OCI-LY1 (cell line): ENCODE data around the gene RHBDF2.
"Not testable (repeated sequence)": the region's sequence is repeated elsewhere in the genome, so short reads cannot be mapped to it uniquely, and the experiment has no call there.

Source experiments
- EZH2 ChIP-seq: fragments of 200-600 bp; sonication (generic), shearing (Covaris generic); IDR thresholded peaks from 2 replicates; pipeline ENCODE4 v1.8.0; 2017; ENCODE audit warnings: borderline replicate concordance, mixed run types, mild to moderate bottlenecking, antibody characterized with exemption, low read length, moderate library complexity, mixed read lengths
- TF ChIP-seq, protein P1 (sequence below): fragments of 200-600 bp; sonication (generic), shearing (Covaris generic); IDR thresholded peaks from 2 replicates; pipeline ENCODE4 v1.5.1; 2017; ENCODE audit warnings: mild to moderate bottlenecking, antibody characterized with exemption, low read length, moderate library complexity, mixed read lengths

DNA sequence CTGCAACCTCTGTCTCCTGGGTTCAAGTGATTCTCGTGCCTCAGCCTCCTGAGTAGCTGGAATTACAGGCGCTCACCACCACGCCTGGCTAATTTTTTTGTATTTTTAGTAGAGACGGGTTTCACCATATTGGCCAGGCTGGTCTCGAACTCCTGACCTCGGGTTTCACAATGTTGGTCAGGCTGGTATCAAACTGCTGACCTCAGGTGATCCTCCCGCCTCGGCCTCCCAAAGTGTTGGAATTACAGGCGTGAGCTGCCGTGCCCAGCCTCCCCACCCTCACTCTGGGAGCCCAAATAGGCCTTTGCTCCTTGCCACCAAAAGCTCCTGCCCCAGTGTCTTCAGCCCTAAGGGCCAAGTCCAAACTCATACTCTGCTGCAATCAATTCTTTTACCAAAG lies 20.5 kb upstream of the RHBDF2 start:
- TF ChIP-seq, protein P1, sequence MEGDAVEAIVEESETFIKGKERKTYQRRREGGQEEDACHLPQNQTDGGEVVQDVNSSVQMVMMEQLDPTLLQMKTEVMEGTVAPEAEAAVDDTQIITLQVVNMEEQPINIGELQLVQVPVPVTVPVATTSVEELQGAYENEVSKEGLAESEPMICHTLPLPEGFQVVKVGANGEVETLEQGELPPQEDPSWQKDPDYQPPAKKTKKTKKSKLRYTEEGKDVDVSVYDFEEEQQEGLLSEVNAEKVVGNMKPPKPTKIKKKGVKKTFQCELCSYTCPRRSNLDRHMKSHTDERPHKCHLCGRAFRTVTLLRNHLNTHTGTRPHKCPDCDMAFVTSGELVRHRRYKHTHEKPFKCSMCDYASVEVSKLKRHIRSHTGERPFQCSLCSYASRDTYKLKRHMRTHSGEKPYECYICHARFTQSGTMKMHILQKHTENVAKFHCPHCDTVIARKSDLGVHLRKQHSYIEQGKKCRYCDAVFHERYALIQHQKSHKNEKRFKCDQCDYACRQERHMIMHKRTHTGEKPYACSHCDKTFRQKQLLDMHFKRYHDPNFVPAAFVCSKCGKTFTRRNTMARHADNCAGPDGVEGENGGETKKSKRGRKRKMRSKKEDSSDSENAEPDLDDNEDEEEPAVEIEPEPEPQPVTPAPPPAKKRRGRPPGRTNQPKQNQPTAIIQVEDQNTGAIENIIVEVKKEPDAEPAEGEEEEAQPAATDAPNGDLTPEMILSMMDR, result not testable (repeated sequence)
- not testable (repeated sequence) for TF ChIP-seq EZH2
